ENCODE measurements around the gene MERTK. TPM values are rescaled to one million over a fixed set of nuclear protein-coding genes. Genes with fewer than 3 reads are reported as not detected.
A peak's percentile ranks its signal among the peaks of the same experiment; 100 is the strongest.

MERTK gene
- total and polyA plus RNA-seq, 2 of the 13 experiments (the other 11 are each of a cell fraction or from before 2014, with no cell fraction given), result 37.3 to 44.7 TPM

DNA sequence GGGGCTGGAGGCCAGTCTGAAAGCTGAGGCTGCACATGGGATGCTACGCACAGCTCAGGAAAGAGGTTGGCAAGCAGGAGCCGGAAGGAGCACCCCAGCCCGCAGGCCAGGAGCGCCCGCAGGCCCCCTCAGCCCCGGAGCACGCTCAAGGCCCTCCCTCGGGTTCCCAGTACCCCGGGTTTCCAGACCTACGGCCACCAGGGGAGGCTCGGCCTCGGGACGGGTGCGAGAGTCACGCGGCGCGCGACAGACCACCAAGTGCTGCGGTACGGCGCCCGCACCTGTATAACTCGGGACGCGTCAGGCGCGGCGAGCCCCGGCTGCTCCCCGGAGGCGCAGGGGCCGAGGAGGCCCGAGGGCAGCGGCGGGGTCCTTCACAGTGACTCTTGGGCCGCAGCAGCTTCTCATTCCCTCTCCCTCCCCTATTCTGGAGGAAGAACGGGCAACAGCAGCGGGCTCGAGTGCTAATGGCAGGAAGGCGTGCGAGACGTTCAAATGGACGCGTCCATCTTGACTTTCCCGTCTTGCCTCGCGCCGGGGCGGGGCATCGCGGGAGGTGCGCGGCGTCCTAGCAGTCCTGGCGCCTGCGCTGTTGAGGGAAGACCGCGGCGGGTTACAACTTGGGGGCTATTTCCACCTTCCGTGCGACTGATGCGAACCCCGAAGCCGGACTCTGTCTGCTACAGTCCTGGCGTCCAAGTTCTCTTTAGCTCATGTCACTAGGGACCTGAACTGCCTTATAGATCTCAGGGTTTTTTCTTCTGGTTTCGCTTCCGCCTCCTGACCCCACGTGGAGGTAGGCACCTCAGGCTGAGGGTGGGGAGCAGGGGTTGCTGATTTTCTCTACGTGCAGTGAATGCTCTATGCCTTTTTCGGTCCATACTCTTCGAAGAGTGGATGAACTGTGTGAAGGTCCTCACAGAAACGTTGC lies 14.5 kb upstream of the MERTK start, which contains the start of gene ANAPC1 (continued):
- TF ChIP-seq, protein P1, sequence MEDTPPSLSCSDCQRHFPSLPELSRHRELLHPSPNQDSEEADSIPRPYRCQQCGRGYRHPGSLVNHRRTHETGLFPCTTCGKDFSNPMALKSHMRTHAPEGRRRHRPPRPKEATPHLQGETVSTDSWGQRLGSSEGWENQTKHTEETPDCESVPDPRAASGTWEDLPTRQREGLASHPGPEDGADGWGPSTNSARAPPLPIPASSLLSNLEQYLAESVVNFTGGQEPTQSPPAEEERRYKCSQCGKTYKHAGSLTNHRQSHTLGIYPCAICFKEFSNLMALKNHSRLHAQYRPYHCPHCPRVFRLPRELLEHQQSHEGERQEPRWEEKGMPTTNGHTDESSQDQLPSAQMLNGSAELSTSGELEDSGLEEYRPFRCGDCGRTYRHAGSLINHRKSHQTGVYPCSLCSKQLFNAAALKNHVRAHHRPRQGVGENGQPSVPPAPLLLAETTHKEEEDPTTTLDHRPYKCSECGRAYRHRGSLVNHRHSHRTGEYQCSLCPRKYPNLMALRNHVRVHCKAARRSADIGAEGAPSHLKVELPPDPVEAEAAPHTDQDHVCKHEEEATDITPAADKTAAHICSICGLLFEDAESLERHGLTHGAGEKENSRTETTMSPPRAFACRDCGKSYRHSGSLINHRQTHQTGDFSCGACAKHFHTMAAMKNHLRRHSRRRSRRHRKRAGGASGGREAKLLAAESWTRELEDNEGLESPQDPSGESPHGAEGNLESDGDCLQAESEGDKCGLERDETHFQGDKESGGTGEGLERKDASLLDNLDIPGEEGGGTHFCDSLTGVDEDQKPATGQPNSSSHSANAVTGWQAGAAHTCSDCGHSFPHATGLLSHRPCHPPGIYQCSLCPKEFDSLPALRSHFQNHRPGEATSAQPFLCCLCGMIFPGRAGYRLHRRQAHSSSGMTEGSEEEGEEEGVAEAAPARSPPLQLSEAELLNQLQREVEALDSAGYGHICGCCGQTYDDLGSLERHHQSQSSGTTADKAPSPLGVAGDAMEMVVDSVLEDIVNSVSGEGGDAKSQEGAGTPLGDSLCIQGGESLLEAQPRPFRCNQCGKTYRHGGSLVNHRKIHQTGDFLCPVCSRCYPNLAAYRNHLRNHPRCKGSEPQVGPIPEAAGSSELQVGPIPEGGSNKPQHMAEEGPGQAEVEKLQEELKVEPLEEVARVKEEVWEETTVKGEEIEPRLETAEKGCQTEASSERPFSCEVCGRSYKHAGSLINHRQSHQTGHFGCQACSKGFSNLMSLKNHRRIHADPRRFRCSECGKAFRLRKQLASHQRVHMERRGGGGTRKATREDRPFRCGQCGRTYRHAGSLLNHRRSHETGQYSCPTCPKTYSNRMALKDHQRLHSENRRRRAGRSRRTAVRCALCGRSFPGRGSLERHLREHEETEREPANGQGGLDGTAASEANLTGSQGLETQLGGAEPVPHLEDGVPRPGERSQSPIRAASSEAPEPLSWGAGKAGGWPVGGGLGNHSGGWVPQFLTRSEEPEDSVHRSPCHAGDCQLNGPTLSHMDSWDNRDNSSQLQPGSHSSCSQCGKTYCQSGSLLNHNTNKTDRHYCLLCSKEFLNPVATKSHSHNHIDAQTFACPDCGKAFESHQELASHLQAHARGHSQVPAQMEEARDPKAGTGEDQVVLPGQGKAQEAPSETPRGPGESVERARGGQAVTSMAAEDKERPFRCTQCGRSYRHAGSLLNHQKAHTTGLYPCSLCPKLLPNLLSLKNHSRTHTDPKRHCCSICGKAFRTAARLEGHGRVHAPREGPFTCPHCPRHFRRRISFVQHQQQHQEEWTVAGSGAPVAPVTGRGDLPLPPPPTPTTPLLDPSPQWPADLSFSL (CRISPR knock-in tag; IDR thresholded peaks at IDR 0.05), result peak; percentile 75; the same call in 1 of the 2 replicates
- TF ChIP-seq, protein P2, sequence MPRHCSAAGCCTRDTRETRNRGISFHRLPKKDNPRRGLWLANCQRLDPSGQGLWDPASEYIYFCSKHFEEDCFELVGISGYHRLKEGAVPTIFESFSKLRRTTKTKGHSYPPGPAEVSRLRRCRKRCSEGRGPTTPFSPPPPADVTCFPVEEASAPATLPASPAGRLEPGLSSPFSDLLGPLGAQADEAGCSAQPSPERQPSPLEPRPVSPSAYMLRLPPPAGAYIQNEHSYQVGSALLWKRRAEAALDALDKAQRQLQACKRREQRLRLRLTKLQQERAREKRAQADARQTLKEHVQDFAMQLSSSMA (CRISPR knock-in tag; IDR thresholded peaks at IDR 0.05), result peak; percentile 85
- 0 out of 2 replicates have a peak, but pooled peaks have one; percentile 70 for TF ChIP-seq ZNF724P (CRISPR knock-in tag; IDR thresholded peaks at IDR 0.05; ENCODE audit: borderline replicate concordance)
- TF ChIP-seq SRSF4 (IDR thresholded peaks at IDR 0.05; ENCODE audit: low read depth, low read length, poor library complexity, severe bottlenecking), result no peak
- TF ChIP-seq ELF4 (CRISPR knock-in tag; IDR thresholded peaks at IDR 0.05; ENCODE audit: borderline replicate concordance), result peak; percentile 59; the same call in 1 of the 2 replicates
- TF ChIP-seq, protein P3, sequence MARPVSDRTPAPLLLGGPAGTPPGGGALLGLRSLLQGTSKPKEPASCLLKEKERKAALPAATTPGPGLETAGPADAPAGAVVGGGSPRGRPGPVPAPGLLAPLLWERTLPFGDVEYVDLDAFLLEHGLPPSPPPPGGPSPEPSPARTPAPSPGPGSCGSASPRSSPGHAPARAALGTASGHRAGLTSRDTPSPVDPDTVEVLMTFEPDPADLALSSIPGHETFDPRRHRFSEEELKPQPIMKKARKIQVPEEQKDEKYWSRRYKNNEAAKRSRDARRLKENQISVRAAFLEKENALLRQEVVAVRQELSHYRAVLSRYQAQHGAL (CRISPR knock-in tag; IDR thresholded peaks at IDR 0.05; ENCODE audit: not compliant biosample characterization), result peak; percentile 88
- TF ChIP-seq, protein P4, sequence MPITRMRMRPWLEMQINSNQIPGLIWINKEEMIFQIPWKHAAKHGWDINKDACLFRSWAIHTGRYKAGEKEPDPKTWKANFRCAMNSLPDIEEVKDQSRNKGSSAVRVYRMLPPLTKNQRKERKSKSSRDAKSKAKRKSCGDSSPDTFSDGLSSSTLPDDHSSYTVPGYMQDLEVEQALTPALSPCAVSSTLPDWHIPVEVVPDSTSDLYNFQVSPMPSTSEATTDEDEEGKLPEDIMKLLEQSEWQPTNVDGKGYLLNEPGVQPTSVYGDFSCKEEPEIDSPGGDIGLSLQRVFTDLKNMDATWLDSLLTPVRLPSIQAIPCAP (CRISPR knock-in tag; IDR thresholded peaks at IDR 0.05; ENCODE audit: low read depth), result peak; percentile 69; the same call in 1 of the 2 replicates
- peak; percentile 79 for TF ChIP-seq ZNF878 (CRISPR knock-in tag; IDR thresholded peaks at IDR 0.05)
- TF ChIP-seq CBX1 (IDR thresholded peaks at IDR 0.05; ENCODE audit: low read depth), result peak; percentile 69
- TF ChIP-seq, protein P5, sequence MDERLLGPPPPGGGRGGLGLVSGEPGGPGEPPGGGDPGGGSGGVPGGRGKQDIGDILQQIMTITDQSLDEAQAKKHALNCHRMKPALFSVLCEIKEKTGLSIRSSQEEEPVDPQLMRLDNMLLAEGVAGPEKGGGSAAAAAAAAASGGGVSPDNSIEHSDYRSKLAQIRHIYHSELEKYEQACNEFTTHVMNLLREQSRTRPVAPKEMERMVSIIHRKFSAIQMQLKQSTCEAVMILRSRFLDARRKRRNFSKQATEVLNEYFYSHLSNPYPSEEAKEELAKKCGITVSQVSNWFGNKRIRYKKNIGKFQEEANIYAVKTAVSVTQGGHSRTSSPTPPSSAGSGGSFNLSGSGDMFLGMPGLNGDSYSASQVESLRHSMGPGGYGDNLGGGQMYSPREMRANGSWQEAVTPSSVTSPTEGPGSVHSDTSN (CRISPR knock-in tag; IDR thresholded peaks at IDR 0.05), result no peak; the same call in 1 of the 2 replicates
- TF ChIP-seq, protein P6, sequence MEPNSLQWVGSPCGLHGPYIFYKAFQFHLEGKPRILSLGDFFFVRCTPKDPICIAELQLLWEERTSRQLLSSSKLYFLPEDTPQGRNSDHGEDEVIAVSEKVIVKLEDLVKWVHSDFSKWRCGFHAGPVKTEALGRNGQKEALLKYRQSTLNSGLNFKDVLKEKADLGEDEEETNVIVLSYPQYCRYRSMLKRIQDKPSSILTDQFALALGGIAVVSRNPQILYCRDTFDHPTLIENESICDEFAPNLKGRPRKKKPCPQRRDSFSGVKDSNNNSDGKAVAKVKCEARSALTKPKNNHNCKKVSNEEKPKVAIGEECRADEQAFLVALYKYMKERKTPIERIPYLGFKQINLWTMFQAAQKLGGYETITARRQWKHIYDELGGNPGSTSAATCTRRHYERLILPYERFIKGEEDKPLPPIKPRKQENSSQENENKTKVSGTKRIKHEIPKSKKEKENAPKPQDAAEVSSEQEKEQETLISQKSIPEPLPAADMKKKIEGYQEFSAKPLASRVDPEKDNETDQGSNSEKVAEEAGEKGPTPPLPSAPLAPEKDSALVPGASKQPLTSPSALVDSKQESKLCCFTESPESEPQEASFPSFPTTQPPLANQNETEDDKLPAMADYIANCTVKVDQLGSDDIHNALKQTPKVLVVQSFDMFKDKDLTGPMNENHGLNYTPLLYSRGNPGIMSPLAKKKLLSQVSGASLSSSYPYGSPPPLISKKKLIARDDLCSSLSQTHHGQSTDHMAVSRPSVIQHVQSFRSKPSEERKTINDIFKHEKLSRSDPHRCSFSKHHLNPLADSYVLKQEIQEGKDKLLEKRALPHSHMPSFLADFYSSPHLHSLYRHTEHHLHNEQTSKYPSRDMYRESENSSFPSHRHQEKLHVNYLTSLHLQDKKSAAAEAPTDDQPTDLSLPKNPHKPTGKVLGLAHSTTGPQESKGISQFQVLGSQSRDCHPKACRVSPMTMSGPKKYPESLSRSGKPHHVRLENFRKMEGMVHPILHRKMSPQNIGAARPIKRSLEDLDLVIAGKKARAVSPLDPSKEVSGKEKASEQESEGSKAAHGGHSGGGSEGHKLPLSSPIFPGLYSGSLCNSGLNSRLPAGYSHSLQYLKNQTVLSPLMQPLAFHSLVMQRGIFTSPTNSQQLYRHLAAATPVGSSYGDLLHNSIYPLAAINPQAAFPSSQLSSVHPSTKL (CRISPR knock-in tag; IDR thresholded peaks at IDR 0.05), result peak; percentile 57
- no peak for TF ChIP-seq SMARCC2 (IDR thresholded peaks at IDR 0.05)
